ENCODE data around the gene SLC35G6. TPM values are rescaled to one million over a fixed set of nuclear protein-coding genes. Genes with fewer than 3 reads are reported as not detected.
A peak's percentile ranks its signal among the peaks of the same experiment; 100 is the strongest.
"Not testable (repeated sequence)": the region's sequence is repeated elsewhere in the genome, so short reads cannot be mapped to it uniquely, and the experiment has no call there.

Gene SLC35G6
- total RNA-seq, 1 donor: not detected

DNA sequence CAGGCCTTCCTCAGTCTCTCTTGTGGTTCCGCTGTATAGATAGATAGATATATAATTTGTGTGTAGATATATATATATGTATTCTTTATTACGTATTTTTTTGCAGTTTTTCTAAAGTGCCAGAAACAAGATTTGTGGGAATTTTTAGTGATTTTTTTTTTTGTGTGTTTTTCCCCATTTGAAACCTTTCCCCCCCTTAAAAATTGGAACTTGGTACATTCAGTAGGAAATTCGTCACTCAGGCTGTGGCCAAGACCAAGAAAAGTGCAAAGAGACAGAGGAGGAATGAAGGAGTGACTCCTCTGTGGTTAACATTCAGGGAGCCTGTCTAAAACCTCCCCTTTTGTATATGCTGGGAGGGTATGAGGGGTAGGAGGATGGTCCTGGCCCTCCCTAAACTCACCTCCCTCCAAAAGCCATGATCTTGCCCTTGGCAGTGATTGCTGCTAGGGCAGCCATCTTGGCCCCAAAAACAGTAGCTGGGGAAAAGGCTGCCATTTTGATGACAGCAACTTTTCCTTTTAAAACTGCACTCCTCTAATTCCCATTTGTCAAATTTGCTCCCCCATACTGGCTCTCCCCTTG lies 21.2 kb upstream of the SLC35G6 start:
- DNase-seq (ENCODE audit: low read depth in 2 of 3, low spot score in 2 of 3): no peak

DNA sequence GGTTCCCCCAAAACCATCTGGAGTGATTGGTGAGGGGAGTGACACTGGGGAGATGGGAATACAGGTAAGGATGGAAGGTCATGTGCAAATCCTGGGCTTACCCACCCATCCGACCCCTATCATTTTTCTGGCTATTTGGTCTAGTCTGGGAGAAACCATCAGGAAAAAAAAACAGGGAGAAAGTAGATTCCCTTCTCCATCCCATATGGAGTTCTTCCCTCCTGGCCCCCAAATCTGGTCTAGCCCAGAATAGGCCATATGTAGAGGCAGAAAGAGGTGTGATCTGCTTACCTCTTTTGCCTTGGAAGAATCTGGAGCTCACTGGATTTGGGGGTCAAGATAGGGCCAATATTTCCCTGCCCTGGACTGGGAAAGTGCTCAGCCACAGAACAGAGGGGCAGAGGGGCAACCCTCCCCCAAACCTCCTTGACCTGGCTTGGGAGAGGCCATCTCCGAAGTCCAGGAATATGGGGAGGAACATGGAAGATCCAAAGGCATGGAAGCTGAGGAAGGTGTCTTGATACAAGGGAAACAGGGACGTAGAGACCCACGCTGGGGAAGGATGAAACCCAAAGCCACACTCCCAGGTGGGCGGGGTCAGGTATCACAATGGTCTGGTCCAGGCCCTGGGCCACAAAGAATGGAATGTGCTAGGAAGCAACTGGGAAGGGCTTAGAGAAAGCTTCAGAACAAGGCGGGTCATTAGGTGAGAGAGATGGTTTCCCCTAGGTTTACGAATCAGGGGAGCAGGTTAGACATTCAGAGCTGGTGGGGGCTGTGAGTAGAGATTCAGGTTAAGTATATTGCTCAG lies 20.2 kb upstream of the SLC35G6 start:
- no peak for DNase-seq (ENCODE audit: low read depth in 2 of 3, low spot score in 2 of 3)

DNA sequence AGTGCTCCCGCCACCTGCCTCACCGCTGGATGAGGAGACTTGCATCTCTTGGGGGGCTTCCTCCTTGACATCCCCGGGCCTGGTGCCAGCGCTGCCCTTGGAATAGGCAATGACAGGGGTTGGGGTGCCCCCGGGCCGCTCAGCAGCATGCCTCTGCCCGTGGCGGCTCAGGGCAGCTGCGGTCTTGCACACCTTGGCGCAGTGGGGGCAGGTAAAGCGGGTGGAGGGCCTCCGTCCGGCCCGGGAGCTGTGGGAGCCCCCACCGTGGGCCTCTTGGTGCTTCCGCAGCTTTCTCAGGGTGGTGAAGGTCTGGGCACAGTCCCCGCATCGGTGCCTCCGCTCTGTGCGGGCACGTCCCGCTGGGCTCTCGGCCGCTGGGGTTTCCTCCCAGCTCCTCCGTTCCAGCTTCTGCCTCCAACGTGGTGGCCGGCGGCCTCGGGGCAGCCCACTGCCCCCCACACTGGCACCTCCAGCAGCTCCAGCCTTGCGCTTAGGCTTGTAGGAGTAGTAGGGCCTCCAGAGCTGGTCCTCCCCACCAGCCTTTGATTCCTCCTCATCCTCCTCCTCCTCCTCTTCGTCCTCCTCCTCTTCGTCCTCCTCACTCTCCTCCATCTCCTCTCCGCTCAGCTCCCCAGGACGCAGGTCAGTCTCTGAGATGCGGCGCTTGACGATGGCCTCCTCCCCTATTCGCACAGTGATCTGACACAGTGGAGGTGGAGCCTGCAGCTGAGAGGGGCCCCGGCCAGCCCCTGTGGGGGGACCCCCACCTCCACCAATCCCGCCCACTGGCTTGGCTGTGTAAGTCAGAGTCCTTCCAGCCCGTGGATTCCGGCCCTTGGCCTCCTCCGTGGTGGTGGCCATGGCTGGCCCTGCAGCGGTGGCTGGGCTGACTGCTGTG lies 18.5 kb upstream of the SLC35G6 start:
- no peak for DNase-seq (ENCODE audit: low read depth in 2 of 3, low spot score in 2 of 3)

DNA sequence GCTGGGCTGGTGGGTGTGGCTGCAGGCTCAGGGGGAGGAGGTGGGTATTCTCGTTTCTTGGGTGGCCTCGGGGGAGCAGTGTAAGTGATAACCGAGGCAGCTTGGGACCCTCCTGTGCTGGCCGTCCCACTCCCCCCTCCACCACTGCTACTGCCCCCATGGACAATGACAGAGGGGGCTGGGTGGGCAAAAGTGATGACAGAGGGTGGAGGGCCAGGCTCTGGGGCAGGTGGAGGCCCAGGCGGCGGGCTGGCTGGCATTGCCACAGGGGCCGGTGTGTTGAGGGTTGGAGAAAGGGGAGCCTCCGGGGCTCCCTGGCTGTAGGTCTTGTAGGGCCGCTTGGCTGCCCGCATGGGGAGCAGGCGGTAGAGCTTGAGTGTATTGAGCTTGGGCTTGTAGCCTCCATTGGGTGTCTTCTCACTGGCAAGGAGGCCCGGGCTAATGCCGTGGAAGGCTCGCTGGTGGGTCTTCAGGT lies 17.8 kb upstream of the SLC35G6 start:
- DNase-seq (ENCODE audit: low read depth in 2 of 3, low spot score in 2 of 3): no peak

DNA sequence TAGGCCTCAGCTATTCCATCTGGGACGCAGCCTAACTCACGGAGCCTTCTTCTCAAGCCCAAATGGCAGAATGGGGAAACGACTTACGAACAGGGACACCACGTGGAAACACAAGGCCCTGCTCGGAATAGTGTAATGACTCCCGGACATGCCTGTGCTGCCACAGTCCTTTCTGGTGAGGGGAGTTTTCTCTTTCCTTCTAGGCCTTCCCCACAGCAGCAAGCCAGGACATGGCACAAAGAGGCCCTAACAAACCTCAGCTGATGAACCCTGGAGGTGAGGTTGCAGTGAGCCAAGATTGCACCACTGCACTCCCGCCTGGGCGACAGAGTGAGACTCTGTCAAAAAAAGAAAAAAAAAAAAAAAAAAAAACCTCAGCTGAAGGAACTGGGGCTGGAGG lies 17.2 kb upstream of the SLC35G6 start:
- DNase-seq (ENCODE audit: low read depth in 2 of 3, low spot score in 2 of 3): no peak

DNA sequence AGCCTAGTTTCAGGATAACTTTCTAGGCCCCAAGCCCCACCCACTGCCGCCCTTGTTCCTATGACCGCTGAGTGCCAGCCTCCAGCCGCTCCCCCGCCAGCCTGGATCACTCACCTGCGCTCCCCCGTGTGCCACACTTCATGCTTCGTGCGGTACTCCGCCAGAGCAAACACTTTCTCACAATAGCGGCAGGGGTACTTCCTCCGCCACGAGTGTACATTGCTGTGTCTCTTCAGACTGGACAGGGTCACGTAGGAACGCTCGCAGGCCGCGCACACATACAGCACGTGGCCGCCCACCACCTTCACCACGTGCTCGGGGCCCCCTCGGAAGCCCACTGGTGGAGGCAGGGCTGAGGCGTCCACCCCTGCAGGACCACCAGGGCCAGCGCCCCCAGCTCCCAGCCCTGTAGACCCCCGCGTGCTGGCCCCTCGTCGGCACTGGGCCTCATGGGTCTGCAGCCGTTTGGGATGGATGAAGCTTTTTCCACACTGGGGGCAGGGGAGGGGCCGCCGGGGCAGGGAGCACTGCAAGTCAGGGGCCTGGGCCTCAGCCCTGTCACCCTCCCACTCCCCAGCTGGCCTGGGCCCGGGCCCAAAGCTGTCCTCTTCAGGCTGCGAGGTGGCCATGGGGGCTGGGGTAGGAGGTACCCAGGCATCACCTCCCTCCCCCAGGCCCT lies 15.5 kb upstream of the SLC35G6 start:
- DNase-seq (ENCODE audit: low read depth in 2 of 3, low spot score in 2 of 3): no peak

DNA sequence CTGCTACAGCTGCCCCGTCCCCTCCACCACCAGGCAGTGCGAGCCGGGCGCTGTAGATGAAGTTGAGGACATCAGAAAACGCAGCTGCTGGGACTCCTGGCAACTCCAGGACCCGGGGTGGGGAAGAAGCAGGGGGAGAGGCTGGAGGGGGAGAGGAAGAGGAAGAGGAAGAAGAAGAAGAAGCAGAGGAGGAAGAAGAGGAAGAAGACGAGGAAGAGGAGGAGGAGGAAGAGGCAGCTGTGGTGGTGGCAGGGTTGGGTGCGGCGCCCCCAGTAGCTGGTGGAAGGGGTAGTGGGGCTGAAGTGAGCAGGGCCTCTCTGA lies 15.0 kb upstream of the SLC35G6 start:
- no peak for DNase-seq (ENCODE audit: low read depth in 2 of 3, low spot score in 2 of 3)

DNA sequence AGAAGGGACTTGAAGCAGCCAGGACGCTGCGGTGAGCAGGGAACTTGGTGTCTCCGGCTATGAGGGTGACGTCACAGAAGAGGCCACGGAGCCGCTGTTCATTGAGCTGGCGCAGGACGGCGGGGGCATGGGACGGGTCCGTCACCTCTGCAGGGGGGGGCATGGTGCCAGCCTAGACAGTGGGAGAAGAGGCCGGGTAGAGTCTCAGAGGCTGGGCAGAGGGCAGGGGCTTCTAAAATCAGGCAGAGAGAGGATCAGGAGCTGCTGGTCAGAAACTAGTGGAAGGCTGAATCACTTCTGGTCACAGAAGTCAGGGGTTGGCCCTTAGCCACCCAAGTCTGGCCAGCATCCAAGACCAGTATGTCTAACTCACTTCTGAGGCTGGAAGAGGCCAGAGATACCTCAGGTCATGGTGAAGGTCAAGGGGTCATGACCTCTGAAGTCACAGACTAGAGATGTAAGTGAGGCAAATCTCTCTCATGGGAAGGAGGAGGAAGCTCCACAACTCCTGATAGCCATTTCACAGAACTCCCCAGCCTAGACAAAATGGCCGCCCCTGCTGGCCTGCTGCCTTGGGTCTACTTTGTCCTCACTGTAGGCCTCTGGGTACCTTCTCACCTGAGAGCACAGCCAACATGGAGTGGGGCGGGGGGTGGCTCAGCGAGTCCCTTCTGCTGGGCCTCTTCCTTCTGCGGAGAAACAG lies 14.5 kb upstream of the SLC35G6 start:
- DNase-seq (ENCODE audit: low read depth in 2 of 3, low spot score in 2 of 3): no peak

DNA sequence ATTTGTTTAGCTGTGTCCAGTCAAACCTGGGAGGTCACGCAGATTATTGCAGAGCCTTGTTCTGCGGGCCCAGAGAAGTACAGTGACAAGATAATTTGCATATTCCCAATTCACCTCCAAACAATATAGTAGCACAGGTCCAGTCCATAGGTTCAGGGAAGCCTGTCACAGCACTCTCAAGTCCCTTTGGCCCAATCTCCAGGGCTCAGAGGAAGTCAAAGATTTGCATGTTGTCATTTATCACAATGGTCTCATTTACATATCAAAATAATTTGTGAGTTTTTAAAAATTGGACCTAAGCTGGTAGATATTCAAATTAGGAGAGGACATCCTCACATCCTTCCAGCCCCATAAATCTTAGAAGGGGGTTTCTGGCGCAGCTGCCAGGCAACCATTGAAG lies 13.7 kb upstream of the SLC35G6 start:
- DNase-seq (ENCODE audit: low read depth in 2 of 3, low spot score in 2 of 3): no peak

DNA sequence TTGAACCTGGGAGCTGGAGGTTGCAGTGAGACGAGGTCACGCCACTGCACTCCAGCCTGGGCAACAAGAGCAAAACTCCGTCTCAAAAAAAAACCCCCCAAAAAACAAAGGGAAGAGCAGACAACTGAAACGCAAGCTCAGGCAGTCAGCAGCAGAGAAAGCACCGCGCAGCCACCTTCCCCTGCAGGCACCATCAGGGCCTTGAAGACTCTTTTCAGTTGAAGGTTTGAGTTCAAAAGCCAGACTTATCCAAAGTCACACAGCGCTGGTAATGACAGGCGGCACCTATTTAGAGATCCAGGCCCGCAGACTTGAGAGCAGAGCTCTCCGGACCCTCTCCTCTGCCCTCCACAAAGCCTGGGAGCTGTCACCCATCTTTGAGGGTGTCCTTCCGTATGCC lies 13.0 kb upstream of the SLC35G6 start:
- DNase-seq (ENCODE audit: low read depth in 2 of 3, low spot score in 2 of 3): no peak

DNA sequence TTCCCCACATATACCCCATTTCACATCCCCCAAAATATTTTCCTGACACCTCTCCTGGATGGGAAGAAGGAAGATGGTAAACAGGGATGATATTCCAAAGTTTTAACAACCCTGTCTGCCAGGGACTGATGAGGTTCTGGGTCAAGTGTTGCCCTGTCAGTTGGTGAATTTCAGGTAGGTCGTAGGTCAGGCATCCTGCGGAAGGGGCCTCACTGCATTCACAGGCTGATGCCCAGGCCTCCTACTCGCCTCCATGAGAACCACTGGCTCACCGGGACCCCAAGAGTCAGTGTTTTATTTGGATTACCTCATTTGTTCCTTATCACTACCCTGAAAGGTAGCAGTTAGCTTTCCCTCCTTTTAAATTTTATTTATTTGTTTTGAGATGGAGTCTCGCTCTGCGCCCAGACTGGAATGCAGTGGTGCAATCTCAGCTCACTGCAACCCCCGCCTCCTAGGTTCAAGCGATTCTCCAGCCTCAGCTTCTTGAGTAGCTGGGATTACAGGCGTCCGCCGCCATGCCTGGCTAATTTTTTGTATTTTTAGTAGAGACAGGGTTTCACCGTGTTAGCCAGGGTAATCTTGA lies 12.3 kb upstream of the SLC35G6 start:
- no peak for DNase-seq (ENCODE audit: low read depth in 2 of 3, low spot score in 2 of 3)

DNA sequence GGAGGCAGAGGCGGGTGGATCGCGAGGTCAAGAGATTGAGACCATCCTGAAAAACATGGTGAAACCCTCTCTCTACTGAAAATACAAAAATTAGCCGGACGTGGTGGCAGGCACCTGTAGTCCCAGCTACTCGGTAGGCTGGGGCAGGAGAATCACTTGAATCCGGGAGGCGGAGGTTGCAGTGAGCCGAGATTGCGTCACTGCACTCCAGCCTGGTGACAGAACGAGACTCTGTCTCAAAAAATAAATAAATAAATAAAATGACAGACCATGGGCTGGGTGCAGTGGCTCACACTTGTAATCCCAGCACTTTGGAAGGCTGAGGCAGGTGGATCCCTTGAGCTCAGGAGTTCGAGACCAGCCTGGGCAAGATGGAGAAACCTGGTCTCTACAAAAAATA lies 11.4 kb upstream of the SLC35G6 start:
- DNase-seq (ENCODE audit: low read depth in 2 of 3, low spot score in 2 of 3): not testable (repeated sequence)

DNA sequence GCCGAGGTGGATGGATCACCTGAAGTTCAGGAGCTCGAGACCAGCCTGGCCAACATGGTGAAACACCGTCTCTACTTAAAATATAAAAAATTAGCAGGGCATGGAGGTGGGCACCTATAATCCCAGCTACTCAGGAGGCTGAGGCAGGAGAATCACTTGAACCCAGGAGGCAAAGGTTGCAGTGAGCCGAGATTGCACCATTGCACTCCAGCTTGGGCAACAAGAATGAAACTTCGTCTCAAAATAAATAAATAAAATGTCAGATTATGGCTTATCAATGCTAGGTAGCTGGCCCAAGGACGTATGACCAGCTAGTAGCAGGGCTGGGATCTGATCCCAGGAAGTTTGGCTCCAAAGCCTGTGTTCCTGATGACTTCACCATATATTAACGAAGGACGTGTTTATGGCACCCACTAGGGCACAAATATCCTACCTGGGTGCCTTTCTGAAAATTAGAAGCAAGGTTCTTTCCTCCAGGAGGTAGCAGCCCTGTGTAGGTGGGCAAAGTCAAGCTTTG lies 10.7 kb upstream of the SLC35G6 start:
- DNase-seq (ENCODE audit: low read depth in 2 of 3, low spot score in 2 of 3): not testable (repeated sequence)

DNA sequence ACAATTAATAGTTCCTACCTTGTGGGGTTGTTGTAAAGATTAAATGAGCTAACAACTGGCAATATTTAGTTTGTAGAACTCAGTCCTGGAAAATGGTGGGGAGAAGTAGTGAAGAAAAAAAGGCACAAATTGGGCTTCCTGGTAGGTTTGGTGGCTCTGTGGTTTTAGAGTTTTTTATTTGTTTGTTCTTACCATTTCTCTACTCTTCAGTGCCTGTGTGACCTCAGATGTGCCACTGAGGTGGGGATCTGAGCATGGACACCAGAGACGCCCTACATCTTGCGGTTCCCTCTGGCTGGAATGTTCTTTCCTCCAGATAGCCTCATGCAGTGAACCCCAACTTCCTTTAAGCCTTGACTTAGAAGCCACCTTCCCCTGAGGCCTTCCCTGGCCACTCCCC lies 9.5 kb upstream of the SLC35G6 start:
- DNase-seq (ENCODE audit: low read depth in 2 of 3, low spot score in 2 of 3): no peak

DNA sequence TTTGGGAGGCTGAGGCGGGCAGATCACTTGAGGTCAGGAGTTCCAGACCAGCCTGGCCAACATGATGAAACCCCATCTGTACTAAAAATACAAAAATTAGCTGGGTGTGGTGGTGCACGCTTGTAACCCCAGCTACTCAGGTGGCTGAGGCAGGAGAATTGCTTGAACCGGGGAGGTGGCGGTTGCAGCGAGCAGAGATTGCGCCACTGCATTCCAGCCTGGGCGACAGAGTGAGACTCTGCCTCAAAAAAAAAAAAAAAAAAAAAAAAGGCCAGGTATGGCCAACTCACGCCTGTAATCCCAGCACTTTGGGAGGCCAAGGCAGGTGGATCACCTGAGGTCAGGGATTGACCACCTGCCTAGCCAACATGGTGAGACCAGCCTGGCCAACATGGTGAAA lies 6.5 kb upstream of the SLC35G6 start:
- DNase-seq (ENCODE audit: low read depth in 2 of 3, low spot score in 2 of 3): not testable (repeated sequence)

DNA sequence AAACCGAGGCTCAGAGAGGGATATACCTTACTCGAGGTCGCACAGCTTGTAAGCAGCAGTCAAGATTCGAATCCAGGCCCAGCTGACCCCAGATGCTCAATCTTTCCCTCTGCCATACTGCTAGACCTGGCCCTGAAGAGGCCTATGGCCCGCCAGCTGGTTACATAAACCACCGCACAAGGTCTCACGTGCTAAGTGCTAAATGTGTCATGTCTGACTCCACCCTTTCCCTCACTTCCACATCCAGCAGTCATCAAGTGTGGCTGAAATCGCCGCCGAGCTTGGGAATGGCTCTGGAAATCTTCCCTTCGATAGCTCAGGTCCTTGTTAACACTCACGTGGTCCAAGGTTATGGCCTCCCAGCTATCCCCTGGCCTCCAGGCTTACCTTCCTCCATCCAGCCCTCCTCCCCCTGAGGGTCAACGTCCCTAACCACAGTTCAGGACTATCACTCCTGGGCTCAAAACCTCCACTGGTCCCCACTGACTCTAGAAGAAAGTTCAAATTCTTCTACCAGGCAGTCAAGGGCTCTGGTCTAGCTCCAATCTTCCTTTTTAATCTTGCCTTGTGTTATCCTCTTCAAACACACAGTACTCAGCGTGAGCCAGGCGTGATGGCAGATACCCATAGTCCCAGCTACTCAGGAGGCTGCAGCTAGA lies 5.4 kb upstream of the SLC35G6 start:
- peak in 1 of 3 donors; percentile 42 for DNase-seq (ENCODE audit: low read depth in 2 of 3, low spot score in 2 of 3)

DNA sequence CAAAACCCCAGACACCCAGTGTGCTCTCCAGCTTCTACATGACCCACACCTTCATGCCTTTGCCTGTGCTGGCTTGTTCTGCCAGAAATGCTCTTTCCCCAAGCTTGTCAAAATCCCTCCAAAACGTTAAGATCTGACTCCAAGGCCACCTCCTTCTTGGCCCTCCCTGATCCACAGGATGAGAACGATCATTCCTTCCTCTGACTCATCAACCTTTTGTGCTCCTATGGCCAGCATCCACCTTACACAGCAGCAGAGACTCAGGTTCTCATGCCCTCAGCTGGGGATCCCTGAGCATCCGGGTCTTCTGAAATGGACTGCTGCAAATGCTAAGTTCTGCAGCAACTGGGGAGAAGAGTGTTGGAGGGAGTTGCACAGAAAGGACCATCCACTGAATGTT lies 4.8 kb upstream of the SLC35G6 start:
- no peak for DNase-seq (ENCODE audit: low read depth in 2 of 3, low spot score in 2 of 3)

DNA sequence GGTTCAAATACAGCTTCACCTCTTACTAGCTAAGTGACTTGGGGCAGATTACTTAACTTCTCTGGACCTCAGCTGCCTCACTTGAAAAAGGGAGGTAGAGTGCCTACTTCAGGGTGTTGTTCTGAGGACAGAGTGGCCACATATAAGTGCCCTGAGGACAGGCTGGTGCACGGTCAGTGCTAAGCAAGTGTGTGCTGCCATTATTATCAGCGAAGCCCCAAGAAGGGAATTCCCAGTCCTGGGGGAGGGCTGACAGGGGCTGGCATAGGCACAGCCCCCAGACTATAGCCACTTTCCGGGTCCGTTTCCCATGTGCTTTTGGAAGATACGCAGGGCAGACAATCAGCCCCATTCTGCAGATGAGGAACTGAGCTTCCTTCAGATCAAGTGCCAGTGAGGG lies 4.3 kb upstream of the SLC35G6 start:
- no peak for DNase-seq (ENCODE audit: low read depth in 2 of 3, low spot score in 2 of 3)

All from hematopoietic multipotent progenitor cell (in vitro differentiated cells).